Psoas muscle (tissue), 8 donors: ENCODE data around the gene IGF1R. TPM values are rescaled to one million over a fixed set of nuclear protein-coding genes. Genes with fewer than 3 reads are reported as not detected.

Source experiments
- ATAC-seq, 4 donors: fragments of 200-7000 bp; cut with Tn5 transposase; one replicate each; pipeline ENCODE4 v1.9.1; 2020; ENCODE audit warnings: moderate library complexity in 3 of 4, mild to moderate bottlenecking in 2 of 4
- DNase-seq, 2 donors: peaks; one replicate each; pipeline ENCODE4 v3.0.0-alpha.2; 2020
- H3K27ac ChIP-seq: fragments of 200-600 bp; one replicate; pipeline ENCODE4 v1.8.0; 2022
- H3K27me3 ChIP-seq, 3 donors: fragments of 200-600 bp in 1 of 3; one replicate each; pipeline versions ENCODE4 v1.6.1 to v1.8.0; 2013 to 2022; ENCODE audit warnings: low read length in 2 of 3, mild to moderate bottlenecking in 2 of 3, moderate library complexity in 1 of 3; ENCODE audit not compliant: insufficient read depth in 3 of 3
- H3K36me3 ChIP-seq, 2 donors: fragments of 200-600 bp in 1 of 2; one replicate each; pipeline versions ENCODE4 v1.6.1 to v1.8.0; 2013 to 2022; ENCODE audit warnings: low read depth in 1 of 2, mild to moderate bottlenecking in 1 of 2, moderate library complexity in 1 of 2; ENCODE audit not compliant: insufficient read depth in 1 of 2
- H3K4me1 ChIP-seq: fragments of 200-600 bp; one replicate; pipeline ENCODE4 v1.8.0; 2022
- H3K4me3 ChIP-seq: fragments of 200-600 bp; one replicate; pipeline ENCODE4 v1.8.0; 2022; ENCODE audit warnings: mild to moderate bottlenecking
- H3K9me3 ChIP-seq: fragments of 200-600 bp; one replicate; pipeline ENCODE4 v1.8.0; 2022
- CTCF ChIP-seq: fragments of 200-600 bp; IDR thresholded peaks from one replicate; pipeline ENCODE4 v1.8.0; 2022; ENCODE audit warnings: antibody characterized with exemption
- WGBS, 3 donors: extraction: QIAGEN DNeasy Blood & Tissue Kit; methylation state at CpG; one replicate each; pipeline versions ENCODE4 v1.1.6 to v1.1.7; 2013; 5-methylcytosine and 5-hydroxymethylcytosine counted together
- intact Hi-C, 2 donors: fragments of 100-400 bp; cut with DNase I; formaldehyde crosslinking; loops; one replicate each; pipeline versions ENCODE4 v1.11.0 to v1.14.2; 2022
- polyA plus RNA-seq, 3 donors: library from polyadenylated mRNA; stranded (reverse); fragments of 200-250 nt; gene quantifications; one replicate each; pipeline ENCODE4 v1.2.3, GENCODE V29; 2013
- total RNA-seq, 4 donors: library from RNA; stranded (reverse); fragmentation: NEBNext Ultra II Directional in 2 of 4; extraction: Animal tissue kit (Norgen Biotek cat#: 25700) in 2 of 4; gene quantifications; one replicate each; pipeline versions ENCODE4 v1.2.1 to v1.2.4, GENCODE V29; 2021 to 2023
- donor health status: healthy with polysubstance abuse.
- donor health status: DM: no; HTN: no; CAD: no; lungs with moderate emphysema.
- donor health status: Bipolar disorder and iron deficiency.
- donor health status: healthy.
- donor health status: DM: yes; HTN: yes; CAD: no.
- donor health status: DM: no; HTN: no; CAD: no.
- donor health status: DM: no; HTN: no; CAD: no.
- donor health status: DM: yes; HTN: yes; CAD: no.

IGF1R gene
- total and polyA plus RNA-seq, 7 donors: 2.1 to 20.4 (median 12.0) TPM

- no peak for ATAC-seq
- TF ChIP-seq CTCF: no peak
- no peaks in the 10 kb centered on the region for H3K36me3 ChIP-seq
- H3K4me3 ChIP-seq: no peak overlapping the region
- no peaks in the 10 kb centered on the region for H3K9me3 ChIP-seq
- H3K27ac ChIP-seq: no peak overlapping the region
- no peaks in the 10 kb centered on the region for H3K27me3 ChIP-seq
- intact Hi-C loops: no loop called here
- H3K4me1 ChIP-seq: peaks cover 24% of the 10 kb centered on the region
- 91 to 100% (median 98%) methylated on average over 2 of the region's 2 CpGs for WGBS, 3 donors
- no peak for DNase-seq
Measured at GRCh38 chr15:98787194-98787593, 138.9 kb downstream of the IGF1R start.

- H3K27ac ChIP-seq: no peak overlapping the region
- 81 to 83% (median 81%) methylated on average over 9 of the region's 9 CpGs for WGBS, 3 donors
- H3K36me3 ChIP-seq: no peaks in the 10 kb centered on the region
- H3K4me3 ChIP-seq: no peak overlapping the region
- DNase-seq: no peak
- intact Hi-C loops: no loop called here
- peak in 3 of 4 donors; percentile 50 to 58 (median 53) for ATAC-seq
- H3K9me3 ChIP-seq: no peaks in the 10 kb centered on the region
- peaks cover 30% of the 10 kb centered on the region for H3K4me1 ChIP-seq
- no peaks in the 10 kb centered on the region for H3K27me3 ChIP-seq
- TF ChIP-seq CTCF: no peak
Measured at GRCh38 chr15:98787936-98788757, 139.8 kb downstream of the IGF1R start.

GRCh38 chr15:98789020-98789419 lies 140.7 kb downstream of the IGF1R start:
- H3K9me3 ChIP-seq: no peaks in the 10 kb centered on the region
- H3K27ac ChIP-seq: no peak overlapping the region
- DNase-seq (no peak), ATAC-seq (no peak)
- 84 to 93% (median 90%) methylated on average over 4 of the region's 4 CpGs for WGBS, 3 donors
- no peaks in the 10 kb centered on the region for H3K27me3 ChIP-seq
- intact Hi-C loops: no loop called here
- no peaks in the 10 kb centered on the region for H3K36me3 ChIP-seq
- peaks cover 30% of the 10 kb centered on the region for H3K4me1 ChIP-seq
- H3K4me3 ChIP-seq: no peak overlapping the region
- TF ChIP-seq CTCF: no peak

GRCh38 chr15:98790270-98790669 lies 141.9 kb downstream of the IGF1R start:
- Histone ChIP-seq H3K36me3 (no peaks in the 10 kb centered on the region), H3K4me3 (no peak overlapping the region), H3K27me3 (no peaks in the 10 kb centered on the region), H3K9me3 (no peaks in the 10 kb centered on the region), H3K4me1 (peaks cover 28% of the 10 kb centered on the region), H3K27ac (no peak overlapping the region)
- WGBS, 3 donors: 89 to 98% (median 94%) methylated on average over 5 of the region's 5 CpGs
- intact Hi-C loops: no loop called here
- no peak for TF ChIP-seq CTCF
- ATAC-seq (no peak), DNase-seq (no peak)
